ENCODE results near the gene COQ10B.

DNA sequence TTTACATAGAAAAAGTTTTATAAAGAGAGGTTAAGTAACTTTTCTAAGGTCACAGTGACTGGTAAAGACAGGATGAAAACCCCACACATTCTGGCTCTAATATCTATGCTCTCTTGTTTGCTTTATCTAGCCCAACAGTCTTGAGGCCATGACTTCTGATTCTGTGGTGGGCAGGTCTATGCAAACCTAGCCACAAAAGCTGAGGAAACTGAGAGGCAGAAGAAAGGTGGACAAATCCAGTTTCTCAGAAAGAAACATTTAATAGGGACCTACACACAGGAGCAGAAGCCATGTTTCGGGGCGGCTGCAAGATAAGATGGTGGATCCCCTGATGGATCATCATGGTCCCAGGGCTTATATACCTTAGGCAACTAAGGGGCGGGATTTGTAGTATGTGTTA lies 24.4 kb downstream of the COQ10B start:
- TF ChIP-seq CTCF (conservative IDR thresholded peaks at IDR 0.05; ENCODE audit: low read length) (no peak), EZH2phosphoT487 (IDR thresholded peaks at IDR 0.05; ENCODE audit: borderline replicate concordance, low read depth, low read length) (no peak)
